Hematopoietic multipotent progenitor cell treated with erythropoietin and hydrocortisone succinate and interleukin-3 and kit ligand, for 6 days (in vitro differentiated cells): ENCODE measurements around the gene PDXDC1.
"Not testable (repeated sequence)": the region's sequence is repeated elsewhere in the genome, so short reads cannot be mapped to it uniquely, and the experiment has no call there.

Experiments used
- DNase-seq: peaks from one replicate; pipeline ENCODE4 v3.0.0-alpha.2; 2015

Gene PDXDC1

GRCh38 chr16:14974656-14975417 is at the start of gene PDXDC1:
TSS of gene PDXDC1 (plus strand) at chr16:14975026. CDS start at chr16:14975200, 174 bp downstream.
- peak; percentile 99 for DNase-seq

DNA sequence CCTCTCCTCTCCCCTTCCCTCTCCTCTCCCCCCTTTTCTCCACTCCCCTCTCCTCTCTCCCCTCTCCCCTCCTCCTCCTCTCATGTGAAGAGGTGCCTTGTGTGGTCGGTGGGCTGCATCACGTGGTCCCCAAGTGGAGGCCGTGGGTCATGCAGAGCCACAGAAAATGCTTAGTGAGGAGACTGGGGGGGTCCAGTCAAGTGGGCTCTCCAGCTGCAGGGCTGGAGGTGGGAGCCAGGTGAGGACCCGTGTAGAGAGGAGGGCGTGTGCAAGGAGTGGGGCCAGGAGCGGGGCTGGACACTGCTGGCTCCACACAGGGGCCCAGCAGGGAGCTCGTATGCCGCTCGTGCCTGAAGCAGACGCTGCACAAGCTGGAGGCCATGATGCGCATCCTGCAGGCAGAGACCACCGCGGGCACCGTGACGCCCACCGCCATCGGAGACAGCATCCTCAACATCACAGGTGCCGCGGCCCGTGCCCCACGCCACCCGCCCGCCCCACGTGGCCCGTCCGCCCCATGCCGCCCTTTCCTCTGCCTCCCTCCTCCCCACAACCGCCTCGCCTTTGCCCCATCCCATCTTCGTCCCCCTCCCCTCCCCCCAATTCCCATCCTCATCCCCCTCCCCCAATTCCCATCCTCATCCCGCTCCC is 46.6 kb upstream of the PDXDC1 start:
- peak; percentile 5 for DNase-seq

DNA sequence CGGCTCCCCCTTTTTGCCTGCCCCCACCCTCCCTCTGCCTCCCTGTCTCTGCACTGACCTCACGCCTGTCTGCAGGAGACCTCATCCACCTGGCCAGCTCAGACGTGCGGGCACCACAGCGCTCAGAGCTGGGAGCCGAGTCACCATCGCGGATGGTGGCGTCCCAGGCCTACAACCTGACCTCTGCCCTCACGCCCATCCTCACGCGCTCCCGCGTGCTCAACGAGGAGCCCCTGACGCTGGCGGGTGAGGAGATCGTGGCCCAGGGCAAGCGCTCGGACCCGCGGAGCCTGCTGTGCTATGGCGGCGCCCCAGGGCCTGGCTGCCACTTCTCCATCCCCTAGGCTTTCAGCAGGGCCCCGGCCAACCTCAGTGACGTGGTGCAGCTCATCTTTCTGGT is 45.6 kb upstream of the PDXDC1 start:
- DNase-seq, result not testable (repeated sequence)

GRCh38 chr16:14930246-14930645 is 44.6 kb upstream of the PDXDC1 start:
- DNase-seq, result not testable (repeated sequence)

DNA sequence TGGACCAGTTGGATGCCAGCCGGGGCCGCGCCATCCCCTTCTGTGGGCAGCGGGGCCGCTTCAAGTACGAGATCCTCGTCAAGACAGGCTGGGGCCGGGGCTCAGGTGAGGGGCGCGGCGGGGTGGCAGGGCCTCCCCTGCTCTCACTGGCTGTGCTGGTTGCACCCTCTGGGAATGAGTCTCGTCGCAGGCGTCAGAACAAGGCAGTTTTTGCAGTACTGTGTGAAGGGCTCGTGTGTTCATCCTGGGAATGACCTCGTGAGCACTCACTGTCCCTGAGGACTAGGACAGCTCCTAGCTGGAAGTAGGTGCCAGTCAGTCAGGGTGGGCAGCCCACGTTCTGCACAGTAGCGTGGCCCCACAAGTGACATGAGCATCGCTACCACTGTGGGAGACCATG is 43.9 kb upstream of the PDXDC1 start:
- DNase-seq, result not testable (repeated sequence)

GRCh38 chr16:14932581-14933375 is 42.0 kb upstream of the PDXDC1 start:
- not testable (repeated sequence) for DNase-seq

GRCh38 chr16:14937143-14937542 is 37.7 kb upstream of the PDXDC1 start, which contains the start of gene NPIPA1:
TSS of gene NPIPA1 (plus strand) at chr16:14937443. CDS start at chr16:14937443, 0 bp downstream.
- DNase-seq, result not testable (repeated sequence)

DNA sequence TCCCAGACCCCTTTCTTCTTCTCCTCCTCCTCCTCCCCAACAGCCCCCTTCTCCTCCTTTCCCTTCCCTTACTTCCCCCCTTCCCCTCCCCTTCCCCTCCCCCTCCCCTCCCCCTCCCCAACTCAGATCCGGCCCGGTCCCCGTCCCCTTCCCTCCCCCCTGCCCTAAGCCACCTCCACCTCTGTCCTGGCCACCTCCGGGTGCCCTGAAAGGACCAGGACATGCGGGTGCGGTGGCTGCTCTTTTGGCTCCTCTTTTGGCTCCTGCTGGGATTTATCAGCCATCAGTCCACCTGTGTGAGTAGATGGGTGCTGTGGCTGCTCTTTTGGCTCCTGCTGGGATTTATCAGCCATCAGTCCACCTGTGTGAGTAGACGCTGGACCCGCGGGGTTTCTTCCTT is 36.8 kb upstream of the PDXDC1 start:
- not testable (repeated sequence) for DNase-seq

- not testable (repeated sequence) for DNase-seq
Measured at GRCh38 chr16:14942686-14943085, 32.1 kb upstream of the PDXDC1 start.

GRCh38 chr16:14955546-14956231 is 19.1 kb upstream of the PDXDC1 start:
- no peak for DNase-seq

DNA sequence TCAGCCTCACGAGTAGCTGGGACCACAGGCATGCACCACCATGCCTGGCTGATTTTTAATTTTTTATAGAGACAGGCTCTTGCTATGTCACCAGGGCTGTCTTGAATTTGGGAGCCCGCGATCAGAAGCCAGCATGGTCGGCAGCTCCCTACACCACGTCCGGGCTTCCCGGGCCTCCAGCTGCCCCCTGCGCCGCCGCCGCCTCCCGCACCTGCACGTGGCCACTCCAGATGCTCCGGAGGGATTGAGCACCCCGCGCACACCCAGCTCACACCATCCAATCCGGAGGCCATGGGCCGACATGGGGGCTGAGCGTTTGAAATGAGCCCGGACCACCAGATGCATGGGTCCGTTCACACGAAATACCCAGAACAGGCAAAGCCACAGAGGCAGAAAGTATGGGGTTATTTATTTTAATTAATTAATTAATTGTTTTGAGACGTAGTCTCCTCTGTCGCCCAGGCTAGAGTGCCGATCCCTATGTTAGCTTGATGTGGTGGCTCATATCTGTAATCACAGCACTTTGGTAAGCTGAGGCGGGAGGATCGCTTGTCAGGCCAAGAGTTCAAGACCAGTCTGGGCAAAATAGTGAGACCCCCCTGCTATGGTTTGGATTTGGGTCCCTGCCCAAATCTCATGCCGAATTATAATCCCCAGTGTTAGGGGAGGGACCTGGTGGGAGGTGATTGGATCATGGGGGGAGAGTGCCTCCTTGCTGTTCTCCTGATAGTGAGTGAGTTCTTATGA is 17.1 kb upstream of the PDXDC1 start:
- no peak for DNase-seq

DNA sequence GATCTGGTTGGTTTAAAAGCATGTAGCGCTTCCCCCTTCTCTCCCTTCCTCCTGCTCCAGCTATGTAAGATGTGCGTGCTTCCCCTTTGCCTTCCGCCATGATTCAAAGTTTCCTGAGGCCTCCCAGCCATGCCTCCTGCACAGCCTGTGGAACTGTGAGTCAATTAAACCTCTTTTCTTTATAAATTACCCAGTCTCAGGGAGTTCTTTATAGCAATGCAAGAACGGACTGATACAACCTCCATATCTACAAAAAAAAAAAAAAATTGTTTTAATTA is 16.6 kb upstream of the PDXDC1 start:
- no peak for DNase-seq

DNA sequence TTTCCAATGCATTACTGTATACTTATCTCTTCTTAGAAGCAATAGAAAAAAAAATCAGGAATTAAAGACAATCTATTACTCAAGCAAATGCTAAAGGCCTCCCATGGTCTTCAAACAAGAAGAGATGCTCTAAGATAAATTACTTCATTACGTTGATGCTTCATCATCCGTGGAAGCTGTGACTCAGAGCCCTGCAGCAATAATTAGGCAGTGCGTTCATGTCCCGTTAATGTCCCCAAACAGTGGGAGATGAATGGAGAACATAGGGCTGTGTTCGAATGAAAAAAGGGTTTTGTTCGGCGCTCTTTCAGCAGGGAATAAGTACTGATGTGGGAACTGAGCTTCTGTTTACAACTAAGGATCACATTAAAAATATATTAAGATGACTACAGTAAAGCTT is 15.9 kb upstream of the PDXDC1 start:
- DNase-seq, result no peak

DNA sequence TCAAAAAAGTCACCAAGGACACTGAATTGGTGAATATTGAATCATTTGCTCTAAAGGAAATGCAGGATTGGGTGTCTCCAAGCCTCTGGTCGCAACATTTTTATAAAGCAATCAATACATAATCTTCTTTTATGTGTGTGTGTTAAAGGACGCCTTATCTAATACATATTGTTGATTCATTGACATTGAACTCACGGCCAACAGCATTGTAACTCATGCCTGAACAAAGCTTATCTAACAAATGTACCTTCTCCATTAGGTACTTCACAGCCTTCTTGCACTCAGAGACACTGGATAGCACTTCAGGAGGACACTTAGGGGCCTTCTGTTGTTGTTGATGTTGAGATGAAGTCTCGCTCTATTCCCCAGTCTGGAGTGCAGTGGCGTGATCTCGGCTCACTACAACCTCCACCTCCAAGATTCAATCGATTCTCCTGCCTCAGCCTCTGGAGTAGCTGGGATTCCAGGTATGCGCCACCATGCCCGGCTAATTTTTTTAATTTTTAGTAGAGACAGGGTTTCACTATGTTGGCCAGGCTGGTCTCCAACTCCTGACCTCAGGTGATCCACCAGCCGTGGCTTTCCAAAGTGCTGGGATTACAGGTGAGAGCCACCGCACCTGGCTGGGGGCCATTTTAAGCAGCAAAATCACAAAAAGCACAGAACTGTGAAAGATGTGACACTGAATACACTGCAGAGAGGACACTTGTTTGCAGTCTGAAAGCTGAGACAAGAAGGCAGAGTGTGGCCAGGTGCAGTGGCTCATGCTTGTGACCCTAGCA is 13.2 kb upstream of the PDXDC1 start:
- DNase-seq, result no peak

DNA sequence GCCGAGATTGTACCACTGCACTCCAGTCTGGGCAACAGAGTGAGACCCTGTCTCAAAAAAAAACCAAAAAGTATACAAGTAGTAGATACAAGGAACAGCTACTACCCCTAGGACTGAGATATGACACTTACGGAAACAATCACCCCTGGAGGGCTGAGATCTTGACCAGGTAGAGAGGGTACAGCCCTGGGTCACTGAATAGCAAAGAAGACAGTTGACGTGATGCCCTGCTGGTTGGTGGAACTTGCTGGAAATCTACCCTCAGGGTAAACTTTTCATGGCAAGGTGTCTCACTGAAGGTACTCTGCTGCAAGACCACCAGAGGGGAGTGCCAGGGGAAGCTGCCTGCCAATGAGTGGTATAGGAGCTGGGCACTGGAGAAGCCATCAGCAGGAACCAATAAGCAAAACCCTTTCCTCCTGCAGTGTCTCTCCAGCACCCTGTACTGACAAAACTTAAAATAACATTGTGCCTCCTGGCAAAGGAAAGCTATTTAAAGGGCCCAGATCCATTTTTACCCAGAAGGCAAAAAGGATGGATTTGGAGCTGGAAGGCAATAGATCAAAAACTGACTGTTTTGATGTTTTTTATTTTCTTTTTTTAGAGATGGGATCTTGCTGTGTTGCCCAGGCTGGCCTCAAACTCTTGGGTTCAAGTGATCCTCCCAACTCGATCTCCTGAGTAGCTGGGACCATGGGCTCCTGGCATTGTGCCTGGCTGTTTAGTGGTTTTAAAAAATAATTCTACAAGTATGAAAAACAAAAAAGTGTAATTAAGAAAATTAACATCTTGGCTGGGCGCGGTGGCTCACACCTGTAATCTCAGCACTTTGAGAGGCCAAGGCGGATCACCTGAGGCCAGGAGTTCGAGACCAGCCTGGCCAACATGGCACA is 11.3 kb upstream of the PDXDC1 start:
- no peak for DNase-seq

- no peak for DNase-seq
Measured at GRCh38 chr16:14965328-14965727, 9.5 kb upstream of the PDXDC1 start.

- DNase-seq, result not testable (repeated sequence)
Measured at GRCh38 chr16:14969795-14970194, 5.0 kb upstream of the PDXDC1 start.

DNA sequence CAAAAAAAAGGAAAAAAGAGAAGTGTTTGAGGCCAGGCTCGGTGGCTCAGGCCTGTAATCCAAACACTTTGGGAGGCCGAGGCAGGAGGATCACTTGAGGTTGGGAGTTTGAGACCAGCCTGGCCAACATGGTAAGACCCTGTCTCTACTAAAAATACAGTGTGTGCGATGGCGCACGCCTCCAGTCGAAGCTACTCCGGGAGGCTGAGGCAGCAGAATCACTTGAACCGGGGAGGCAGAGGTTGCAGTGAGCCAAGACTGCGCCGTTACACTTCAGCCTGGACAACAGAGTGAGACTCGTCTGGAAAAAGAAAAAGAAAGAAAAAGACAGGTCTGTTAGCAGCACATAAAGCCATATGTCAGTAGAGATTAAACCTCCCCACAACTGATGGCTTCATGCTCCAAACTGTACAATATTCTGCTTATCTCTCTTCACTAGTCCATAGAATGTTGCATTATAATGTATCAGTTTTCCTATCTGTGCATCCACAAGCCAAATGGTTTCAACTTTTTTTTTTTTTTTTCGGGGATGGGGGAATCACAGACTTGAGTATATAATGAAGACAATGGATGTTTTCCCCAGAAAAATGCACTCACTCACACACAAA is 3.1 kb upstream of the PDXDC1 start:
- DNase-seq, result peak; percentile 92

- DNase-seq, result not testable (repeated sequence)
Measured at GRCh38 chr16:14973785-14974322, 972 bp upstream of the PDXDC1 start.

DNA sequence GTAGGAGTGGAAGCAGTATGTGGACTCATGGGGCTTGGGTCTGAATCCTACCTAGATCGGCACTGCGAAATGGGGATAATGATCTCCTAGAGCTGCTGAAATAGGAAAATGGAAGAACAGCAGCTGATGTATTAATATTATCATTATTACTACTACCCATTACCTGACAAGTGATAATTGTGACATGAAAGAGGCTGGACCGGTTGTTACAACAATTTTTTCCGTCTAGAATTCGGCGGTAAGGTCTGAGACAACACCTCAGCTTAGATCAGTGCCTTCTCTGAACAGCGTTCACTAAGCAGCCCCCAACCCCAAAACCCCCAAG is 533 bp upstream of the PDXDC1 start:
- not testable (repeated sequence) for DNase-seq
